Esophagus squamous epithelium (tissue), 5 donors: ENCODE results near the gene COG4. TPM values are rescaled to one million over a fixed set of nuclear protein-coding genes. Genes with fewer than 3 reads are reported as not detected.

Experiments
- DNase-seq: peaks from one replicate; lab custom pipeline; 2025; lab: John Stamatoyannopoulos, UW
- H3K27ac ChIP-seq, 4 donors: fragments of 200-600 bp; sonication (generic); one replicate each; pipeline ENCODE4 v1.5.1; 2016 to 2019; ENCODE audit warnings: mild to moderate bottlenecking in 1 of 4
- H3K27me3 ChIP-seq, 4 donors: fragments of 200-600 bp; sonication (generic); 1 replicate in 3 of 4; 2 replicates in 1 of 4; pipeline versions ENCODE4 v1.5.1 to v1.6.0; 2017 to 2021; ENCODE audit warnings: antibody characterized with exemption in 1 of 4
- H3K36me3 ChIP-seq, 3 donors: fragments of 200-600 bp; sonication (generic); one replicate each; pipeline ENCODE4 v1.5.1; 2016 to 2019
- H3K4me1 ChIP-seq, 3 donors: fragments of 200-600 bp; sonication (generic); one replicate each; pipeline ENCODE4 v1.5.1; 2017 to 2019
- H3K4me3 ChIP-seq, 4 donors: fragments of 200-600 bp; sonication (generic); 1 replicate in 3 of 4; 2 replicates in 1 of 4; pipeline ENCODE4 v1.5.1; 2016 to 2019; ENCODE audit warnings: mild to moderate bottlenecking in 2 of 4, moderate library complexity in 1 of 4
- H3K9me3 ChIP-seq, 3 donors: fragments of 200-600 bp; sonication (generic); one replicate each; pipeline ENCODE4 v1.5.1; 2016 to 2019
- CTCF ChIP-seq, 6 experiments: fragments of 450-650 bp in 4 of 6; fragments of 200-600 bp in 2 of 6; sonication (generic) in 2 of 6; IDR thresholded peaks; one replicate each; pipeline ENCODE4 v1.5.1; 2016 to 2019; ENCODE audit warnings: antibody characterized with exemption in 6 of 6, mild to moderate bottlenecking in 4 of 6, moderate library complexity in 4 of 6
- POLR2A ChIP-seq, 4 donors: fragments of 450-650 bp; IDR thresholded peaks; one replicate each; pipeline ENCODE4 v1.6.1; 2017; ENCODE audit warnings: antibody characterized with exemption in 4 of 4, mild to moderate bottlenecking in 4 of 4, moderate library complexity in 3 of 4
- WGBS, 2 donors: methylation state at CpG; one replicate each; pipeline ENCODE4 v1.1.5; 2018; 5-methylcytosine and 5-hydroxymethylcytosine counted together
- intact Hi-C: fragments of 100-400 bp; cut with DNase I; formaldehyde crosslinking; loops from one replicate; pipeline ENCODE4 v1.15.0; 2022
- total RNA-seq, 4 donors: library from RNA; depleted of rRNA; stranded (reverse); fragments of >200 nt; gene quantifications; one replicate each; pipeline ENCODE4 v1.1.0, GENCODE V29; 2016
- donor health status: DM: yes; HTN: yes; CAD: no.

Gene COG4
- total RNA-seq, result 10 to 100 TPM; 40.3 to 54.0 (median 47.5) TPM

GRCh38 chr16:70523076-70523742 lies at the start of gene COG4:
Gene COG4 (minus strand): TSS chr16:70523554. CDS start chr16:70523543, 11 bp downstream.
- H3K4me1 ChIP-seq, result peaks cover 15 to 56% (median 37%) of the 10 kb centered on the region in 3 donors
- intact Hi-C loops, result loop anchor here (5.0 kb wide), 1 partner anchor 134 kb away; no protein-coding TSS in a partner anchor
- peaks cover 0 to 39% (median 2%) of the 10 kb centered on the region in 3 donors for H3K36me3 ChIP-seq

GRCh38 chr16:70572926-70573270 lies 49.5 kb upstream of the COG4 start:
- 63 to 67% methylated on average over 1 to 2 of the region's 2 CpGs for WGBS, 2 donors
- H3K4me1 ChIP-seq, result peaks cover 0 to 80% (median 55%) of the 10 kb centered on the region in 3 donors
- peaks cover 40 to 76% (median 43%) of the 10 kb centered on the region in 3 donors for H3K36me3 ChIP-seq

More at GRCh38 chr16:70523076-70523742, at the start of gene COG4:
- 0% methylated on average over 31 to 35 of the region's 36 CpGs for WGBS, 2 donors
- peak; percentile 37 for DNase-seq
- TF ChIP-seq CTCF (IDR thresholded peaks at IDR 0.05) (no peak), POLR2A (IDR thresholded peaks at IDR 0.05) (peak in 1 of 4 donors; percentile 16)
- Histone ChIP-seq H3K9me3 (no peaks in the 10 kb centered on the region), H3K4me3 (peak within 1 kb of the TSS; percentile 60 to 96 (median 88)), H3K27me3 (no peaks in the 10 kb centered on the region), H3K27ac (peak within 1 kb of the TSS; percentile 86 to 93 (median 92))

GRCh38 chr16:70572050-70572925 lies 48.9 kb upstream of the COG4 start:
- H3K4me1 ChIP-seq, result peaks cover 0 to 82% (median 54%) of the 10 kb centered on the region in 3 donors
- WGBS, 2 donors, result 86 to 90% methylated on average over 4 of the region's 5 CpGs
- H3K27ac ChIP-seq, result peak overlapping the region in 3 of 4 donors; percentile 67 to 74 (median 69)
- no peaks in the 10 kb centered on the region for H3K9me3 ChIP-seq
- TF ChIP-seq CTCF (IDR thresholded peaks at IDR 0.05), result no peak
- TF ChIP-seq POLR2A (IDR thresholded peaks at IDR 0.05), result no peak
- intact Hi-C loops, result no loop called here
- DNase-seq, result no peak
- peaks cover 45 to 82% (median 47%) of the 10 kb centered on the region in 3 donors for H3K36me3 ChIP-seq
- H3K4me3 ChIP-seq, result no peak overlapping the region
- H3K27me3 ChIP-seq, result no peaks in the 10 kb centered on the region

More at GRCh38 chr16:70572926-70573270, 49.5 kb upstream of the COG4 start:
- intact Hi-C loops, result no loop called here
- TF ChIP-seq CTCF (IDR thresholded peaks at IDR 0.05) (no peak), POLR2A (IDR thresholded peaks at IDR 0.05) (no peak)
- H3K4me3 ChIP-seq, result no peak overlapping the region
- H3K27ac ChIP-seq, result peak overlapping the region in 3 of 4 donors; percentile 67 to 74 (median 69)
- DNase-seq, result no peak
- H3K27me3 ChIP-seq, result no peaks in the 10 kb centered on the region
- no peaks in the 10 kb centered on the region for H3K9me3 ChIP-seq

- Histone ChIP-seq H3K27ac (peak overlapping the region in 3 of 4 donors; percentile 10 to 69 (median 67)), H3K36me3 (peaks cover 51 to 89% (median 51%) of the 10 kb centered on the region in 3 donors), H3K9me3 (no peaks in the 10 kb centered on the region), H3K4me3 (no peak overlapping the region), H3K4me1 (peaks cover 0 to 80% (median 47%) of the 10 kb centered on the region in 3 donors), H3K27me3 (no peaks in the 10 kb centered on the region)
- 84 to 86% methylated on average over 8 of the region's 8 CpGs for WGBS, 2 donors
- DNase-seq, result no peak
- no peak for TF ChIP-seq POLR2A (IDR thresholded peaks at IDR 0.05)
- no peak for TF ChIP-seq CTCF (IDR thresholded peaks at IDR 0.05)
- intact Hi-C loops, result no loop called here
Observed at GRCh38 chr16:70571623-70572022, 48.3 kb upstream of the COG4 start.
